Neural cell (in vitro differentiated cells): ENCODE results near the gene SMARCAD1. TPM values are rescaled to one million over a fixed set of nuclear protein-coding genes. Genes with fewer than 3 reads are reported as not detected.

Experiments
- H2AFZ ChIP-seq: fragments of 200-600, 300-800 bp; sonication (generic), shearing (Covaris generic); 2 replicates; pipeline ENCODE4 v1.6.0; 2014; ENCODE audit warnings: low read depth, mild to moderate bottlenecking, antibody characterized with exemption, low read length, moderate library complexity
- H3F3A ChIP-seq: fragments of 200-600 bp; shearing (Covaris generic); 2 replicates; pipeline ENCODE4 v1.6.1; 2016; ENCODE audit warnings: mild to moderate bottlenecking, moderate library complexity, mixed read lengths, antibody characterized with exemption, low read length; ENCODE audit not compliant: insufficient read depth, poor library complexity, severe bottlenecking
- H3K27ac ChIP-seq: fragments of 200-600, 300-800 bp; sonication (generic), shearing (Covaris generic); 2 replicates; pipeline ENCODE4 v1.5.1; 2014; ENCODE audit warnings: mild to moderate bottlenecking, low read length, moderate library complexity
- H3K27me3 ChIP-seq: fragments of 300-800, 200-600 bp; sonication (generic), shearing (Covaris generic); 2 replicates; pipeline ENCODE4 v1.6.0; 2014; ENCODE audit warnings: mild to moderate bottlenecking, low read depth, low read length, moderate library complexity; ENCODE audit not compliant: insufficient read depth
- H3K36me3 ChIP-seq: fragments of 300-800, 200-600 bp; sonication (generic), shearing (Covaris generic); 2 replicates; pipeline ENCODE4 v1.5.1; 2014; ENCODE audit warnings: mild to moderate bottlenecking, antibody characterized with exemption, low read length, moderate library complexity; ENCODE audit not compliant: insufficient read depth
- H3K4me2 ChIP-seq: fragments of 300-800, 200-600 bp; sonication (generic), shearing (Covaris generic); 2 replicates; pipeline ENCODE4 v1.6.0; 2014; ENCODE audit warnings: mild to moderate bottlenecking, low read length
- H3K4me3 ChIP-seq: fragments of 300-800, 200-600 bp; sonication (generic), shearing (Covaris generic); 2 replicates; pipeline ENCODE4 v1.5.1; 2014; ENCODE audit warnings: mild to moderate bottlenecking, low read length, moderate library complexity
- H3K79me2 ChIP-seq: fragments of 200-600 bp; shearing (Covaris generic); replicated peaks from 2 replicates; pipeline ENCODE4 v1.6.0; 2014; ENCODE audit warnings: mild to moderate bottlenecking, low read length, moderate library complexity; ENCODE audit not compliant: insufficient read depth
- H3K9ac ChIP-seq: fragments of 300-800, 200-600 bp; sonication (generic), shearing (Covaris generic); 2 replicates; pipeline ENCODE4 v1.6.1; 2016; ENCODE audit warnings: mild to moderate bottlenecking, low read length, mixed read lengths
- H3K9me2 ChIP-seq: fragments of 200-600 bp; shearing (Covaris generic); 2 replicates; pipeline ENCODE4 v1.6.1; 2016; ENCODE audit warnings: mild to moderate bottlenecking, low read length, mixed read lengths; ENCODE audit not compliant: insufficient read depth
- H3K9me3 ChIP-seq: fragments of 200-600, 300-800 bp; sonication (generic), shearing (Covaris generic); 2 replicates; pipeline ENCODE4 v1.6.1; 2016; ENCODE audit warnings: mild to moderate bottlenecking, mixed run types, low read length, moderate library complexity, mixed read lengths
- H4K20me1 ChIP-seq: fragments of 200-600 bp; shearing (Covaris generic); 2 replicates; pipeline ENCODE4 v1.6.1; 2016; ENCODE audit warnings: mild to moderate bottlenecking, mixed run types; ENCODE audit not compliant: insufficient read depth
- EP300 ChIP-seq: fragments of 450-650 bp; conservative IDR thresholded peaks from 2 replicates; pipeline ENCODE4 v1.6.1; 2014; ENCODE audit warnings: antibody characterized with exemption, mild to moderate bottlenecking, moderate library complexity; ENCODE audit not compliant: poor library complexity, severe bottlenecking
- EZH2 ChIP-seq: fragments of 200-600, 300-800 bp; shearing (Covaris generic), sonication (generic); IDR thresholded peaks from 2 replicates; pipeline ENCODE4 v1.6.1; 2014; ENCODE audit warnings: antibody characterized with exemption, low read length, borderline replicate concordance, mild to moderate bottlenecking; ENCODE audit not compliant: insufficient read depth, poor library complexity, severe bottlenecking
- MXI1 ChIP-seq: fragments of 450-650 bp; conservative IDR thresholded peaks from 2 replicates; pipeline ENCODE4 v1.6.1; 2014; ENCODE audit warnings: antibody characterized with exemption, mild to moderate bottlenecking; ENCODE audit not compliant: poor library complexity, severe bottlenecking
- POLR2AphosphoS5 ChIP-seq: IDR thresholded peaks from 2 replicates; pipeline ENCODE4 v1.6.1; 2012
- RAD21 ChIP-seq: fragments of 450-650 bp; conservative IDR thresholded peaks from 2 replicates; pipeline ENCODE4 v1.6.1; 2014; ENCODE audit warnings: antibody characterized with exemption, mild to moderate bottlenecking, moderate library complexity
- REST ChIP-seq: IDR thresholded peaks from 2 replicates; pipeline ENCODE4 v1.6.1; 2012; ENCODE audit warnings: borderline replicate concordance
- SMC3 ChIP-seq: fragments of 450-650 bp; conservative IDR thresholded peaks from 2 replicates; pipeline ENCODE4 v1.6.1; 2014; ENCODE audit warnings: antibody characterized with exemption, mild to moderate bottlenecking, moderate library complexity; ENCODE audit not compliant: poor library complexity
- TAF1 ChIP-seq: IDR thresholded peaks from 2 replicates; pipeline ENCODE4 v1.6.1; 2012; ENCODE audit warnings: low read depth
- polyA plus RNA-seq: library from polyadenylated mRNA; depleted of rRNA; stranded (reverse); fragments of >200 nt; gene quantifications from 2 replicates; pipeline ENCODE4 v1.2.3, GENCODE V29; 2014
- TF ChIP-seq, protein P1 (sequence below): fragments of 450-650 bp; IDR thresholded peaks from 2 replicates; pipeline ENCODE4 v1.5.1; 2014; ENCODE audit warnings: antibody characterized with exemption, mild to moderate bottlenecking, moderate library complexity; ENCODE audit not compliant: poor library complexity, severe bottlenecking

SMARCAD1 gene
- polyA plus RNA-seq, 1 donor from 2014 or later = 129 TPM

DNA sequence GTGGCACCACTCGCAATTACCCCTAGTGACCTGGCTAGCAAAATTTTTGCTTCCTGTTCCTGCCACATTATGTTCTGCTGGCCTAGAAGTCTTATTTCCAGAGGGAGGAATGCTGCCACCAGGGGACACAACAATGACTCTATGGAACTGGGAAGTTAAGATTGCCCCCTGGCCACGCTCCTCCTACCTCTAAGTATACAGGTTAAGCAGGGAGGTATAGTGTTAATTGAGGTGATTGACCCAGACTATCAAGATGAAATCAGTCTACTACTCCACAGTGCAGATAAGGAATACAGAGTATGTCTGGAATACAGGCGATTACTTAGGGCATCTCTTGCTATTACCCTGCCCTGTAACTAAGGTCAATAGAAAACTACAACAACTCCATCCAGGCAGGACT is 48.8 kb upstream of the SMARCAD1 start:
- H3K27ac ChIP-seq = no peak overlapping the region
- TF ChIP-seq SMC3 (no peak), EZH2 (no peak), POLR2AphosphoS5 (no peak), REST (no peak), EP300 (no peak), RAD21 (no peak), TAF1 (no peak), MXI1 (no peak)
- TF ChIP-seq, protein P1, sequence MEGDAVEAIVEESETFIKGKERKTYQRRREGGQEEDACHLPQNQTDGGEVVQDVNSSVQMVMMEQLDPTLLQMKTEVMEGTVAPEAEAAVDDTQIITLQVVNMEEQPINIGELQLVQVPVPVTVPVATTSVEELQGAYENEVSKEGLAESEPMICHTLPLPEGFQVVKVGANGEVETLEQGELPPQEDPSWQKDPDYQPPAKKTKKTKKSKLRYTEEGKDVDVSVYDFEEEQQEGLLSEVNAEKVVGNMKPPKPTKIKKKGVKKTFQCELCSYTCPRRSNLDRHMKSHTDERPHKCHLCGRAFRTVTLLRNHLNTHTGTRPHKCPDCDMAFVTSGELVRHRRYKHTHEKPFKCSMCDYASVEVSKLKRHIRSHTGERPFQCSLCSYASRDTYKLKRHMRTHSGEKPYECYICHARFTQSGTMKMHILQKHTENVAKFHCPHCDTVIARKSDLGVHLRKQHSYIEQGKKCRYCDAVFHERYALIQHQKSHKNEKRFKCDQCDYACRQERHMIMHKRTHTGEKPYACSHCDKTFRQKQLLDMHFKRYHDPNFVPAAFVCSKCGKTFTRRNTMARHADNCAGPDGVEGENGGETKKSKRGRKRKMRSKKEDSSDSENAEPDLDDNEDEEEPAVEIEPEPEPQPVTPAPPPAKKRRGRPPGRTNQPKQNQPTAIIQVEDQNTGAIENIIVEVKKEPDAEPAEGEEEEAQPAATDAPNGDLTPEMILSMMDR = no peak
- H3K79me2 ChIP-seq = no peaks in the 10 kb centered on the region
- H3K27me3 ChIP-seq = no peaks in the 10 kb centered on the region
- no peaks in the 10 kb centered on the region for H3K9me3 ChIP-seq
- H3K9ac ChIP-seq = no peak overlapping the region
- no peak overlapping the region for H3K4me2 ChIP-seq
- no peaks in the 10 kb centered on the region for H3K36me3 ChIP-seq
- no peak overlapping the region for H2AFZ ChIP-seq
- no peak overlapping the region for H3K4me3 ChIP-seq
- H3F3A ChIP-seq = no peaks in the 10 kb centered on the region
- no peaks in the 10 kb centered on the region for H3K9me2 ChIP-seq
- H4K20me1 ChIP-seq = no peaks in the 10 kb centered on the region

- no peaks in the 10 kb centered on the region for H3F3A ChIP-seq
Observed at GRCh38 chr4:94159790-94160189, 47.9 kb upstream of the SMARCAD1 start.

More at GRCh38 chr4:94159790-94160189, 47.9 kb upstream of the SMARCAD1 start:
- Histone ChIP-seq H3K4me2 (no peak overlapping the region), H3K79me2 (no peaks in the 10 kb centered on the region), H3K9me3 (no peaks in the 10 kb centered on the region), H3K9me2 (no peaks in the 10 kb centered on the region), H3K27me3 (no peaks in the 10 kb centered on the region), H3K4me3 (no peak overlapping the region), H4K20me1 (no peaks in the 10 kb centered on the region), H2AFZ (no peak overlapping the region), H3K27ac (no peak overlapping the region), H3K36me3 (no peaks in the 10 kb centered on the region), H3K9ac (no peak overlapping the region)
- TF ChIP-seq EZH2 = no peak
- no peak for TF ChIP-seq MXI1
- no peak for TF ChIP-seq TAF1
- no peak for TF ChIP-seq POLR2AphosphoS5
- no peak for TF ChIP-seq EP300
- no peak for TF ChIP-seq REST
- TF ChIP-seq, protein P1 = no peak
- no peak for TF ChIP-seq RAD21
- TF ChIP-seq SMC3 = no peak
